Body of pancreas (tissue), 4 donors: ENCODE results near the gene LTB4R. TPM values are rescaled to one million over a fixed set of nuclear protein-coding genes. Genes with fewer than 3 reads are reported as not detected.

Source experiments
- ATAC-seq: fragments of 150-250 bp; one replicate; pipeline ENCODE4 v1.9.1; 2016
- DNase-seq, 4 donors: peaks; one replicate each; pipeline ENCODE4 v3.0.0-alpha.2; 2019
- H3K27ac ChIP-seq, 4 donors: fragments of 200-600 bp; sonication (generic); 1 replicate in 3 of 4; 2 replicates in 1 of 4; pipeline versions ENCODE4 v1.5.1 to v1.6.1; 2016 to 2019; ENCODE audit warnings: mild to moderate bottlenecking in 1 of 4, mixed read lengths in 1 of 4, moderate library complexity in 1 of 4
- H3K27me3 ChIP-seq, 2 donors: fragments of 200-600 bp; sonication (generic); one replicate each; pipeline ENCODE4 v1.6.0; 2016; ENCODE audit warnings: mild to moderate bottlenecking in 1 of 2
- H3K36me3 ChIP-seq, 2 donors: fragments of 200-600 bp; sonication (generic); replicated peaks in 1 of 2; 2 replicates each; pipeline ENCODE4 v1.5.1; 2016; ENCODE audit warnings: low read depth in 2 of 2; ENCODE audit not compliant: insufficient read depth in 1 of 2
- H3K4me1 ChIP-seq: fragments of 200-600 bp; sonication (generic); one replicate; pipeline ENCODE4 v1.6.0; 2016
- H3K4me3 ChIP-seq, 2 donors: fragments of 200-600 bp; sonication (generic); 1 replicate in 1 of 2; 2 replicates in 1 of 2; pipeline ENCODE4 v1.5.1; 2016 to 2019
- H3K9me3 ChIP-seq, 3 donors: fragments of 200-600 bp; sonication (generic); 1 replicate in 2 of 3; 2 replicates in 1 of 3; pipeline ENCODE4 v1.5.1; 2016
- CTCF ChIP-seq, 7 experiments: fragments of 450-650 bp in 4 of 7; fragments of 200-600 bp in 3 of 7; sonication (generic) in 3 of 7; IDR thresholded peaks; one replicate each; pipeline ENCODE4 v1.5.1; 2016 to 2019; ENCODE audit warnings: antibody characterized with exemption in 7 of 7
- POLR2A ChIP-seq, 3 donors: fragments of 450-650 bp; IDR thresholded peaks; one replicate each; pipeline ENCODE4 v1.6.1; 2016; ENCODE audit warnings: antibody characterized with exemption in 3 of 3, mild to moderate bottlenecking in 2 of 3
- WGBS, 2 donors: methylation state at CpG; one replicate each; pipeline ENCODE4 v1.1.5; 2017; 5-methylcytosine and 5-hydroxymethylcytosine counted together
- intact Hi-C: fragments of 100-400 bp; cut with DNase I; formaldehyde crosslinking; loops from one replicate; pipeline ENCODE4 v1.15.1; 2023
- total RNA-seq, 2 donors: library from RNA; depleted of rRNA; stranded (reverse); fragments of >200 nt; gene quantifications; one replicate each; pipeline ENCODE4 v1.1.0, GENCODE V29; 2016

Gene LTB4R
- total RNA-seq, 2 donors from 2014 or later = 3.6 to 9.1 TPM

GRCh38 chr14:24299255-24300191 lies 11.8 kb upstream of the LTB4R start, which contains the start of the genes DHRS1 and NOP9:
Gene DHRS1 (minus strand): TSS chr14:24299780. CDS start chr14:24299106, 674 bp downstream.
Gene NOP9 (plus strand): TSS chr14:24299850. CDS start chr14:24299955, 105 bp downstream.
- DNase-seq = peak; percentile 91 to 94 (median 93)
- WGBS, 2 donors = 0% methylated on average over 2 to 70 of the region's 75 CpGs
- peaks cover 6 to 24% of the 10 kb centered on the region in 2 donors for H3K36me3 ChIP-seq
- H3K9me3 ChIP-seq = no peaks in the 10 kb centered on the region
- peaks cover 45% of the 10 kb centered on the region for H3K4me1 ChIP-seq
- intact Hi-C loops = no loop called here
- TF ChIP-seq CTCF (IDR thresholded peaks at IDR 0.05) (peak in 2 of 7 experiments; percentile 12 to 16), POLR2A (IDR thresholded peaks at IDR 0.05) (peak in 2 of 3 donors; percentile 74 to 82)
- H3K27ac ChIP-seq = peak within 1 kb of the TSS; percentile 61 to 91 (median 85)
- no peaks in the 10 kb centered on the region for H3K27me3 ChIP-seq
- H3K4me3 ChIP-seq = peak within 1 kb of the TSS; percentile 89 to 95
- ATAC-seq = peak; percentile 95

- TF ChIP-seq CTCF (IDR thresholded peaks at IDR 0.05) = no peak
- no peak for TF ChIP-seq POLR2A (IDR thresholded peaks at IDR 0.05)
- intact Hi-C loops = no loop called here
- H3K4me1 ChIP-seq = peaks cover 45% of the 10 kb centered on the region
- DNase-seq (no peak), ATAC-seq (no peak)
- no peaks in the 10 kb centered on the region for H3K27me3 ChIP-seq
- peak overlapping the region; percentile 89 to 95 for H3K4me3 ChIP-seq
- H3K9me3 ChIP-seq = no peaks in the 10 kb centered on the region
- 19 to 20% methylated on average over 12 to 16 of the region's 16 CpGs for WGBS, 2 donors
- peak overlapping the region; percentile 61 to 91 (median 85) for H3K27ac ChIP-seq
- peaks cover 6 to 31% of the 10 kb centered on the region in 2 donors for H3K36me3 ChIP-seq
These were observed 10.8 kb upstream of the LTB4R start for GRCh38 chr14:24300326-24300980.

GRCh38 chr14:24304019-24304387 lies 7.3 kb upstream of the LTB4R start:
- H3K4me1 ChIP-seq = peaks cover 51% of the 10 kb centered on the region
- intact Hi-C loops = no loop called here
- TF ChIP-seq POLR2A (IDR thresholded peaks at IDR 0.05) = no peak
- no peaks in the 10 kb centered on the region for H3K27me3 ChIP-seq
- ATAC-seq = no peak
- H3K27ac ChIP-seq = no peak overlapping the region
- H3K36me3 ChIP-seq = peaks cover 6 to 35% of the 10 kb centered on the region in 2 donors
- no peaks in the 10 kb centered on the region for H3K9me3 ChIP-seq
- WGBS, 2 donors = 91 to 94% methylated on average over 8 to 11 of the region's 11 CpGs
- H3K4me3 ChIP-seq = no peak overlapping the region
- no peak for DNase-seq

GRCh38 chr14:24307156-24307574 lies 4.1 kb upstream of the LTB4R start:
- Histone ChIP-seq H3K27me3 (no peaks in the 10 kb centered on the region), H3K9me3 (no peaks in the 10 kb centered on the region), H3K4me1 (peaks cover 62% of the 10 kb centered on the region), H3K4me3 (no peak overlapping the region), H3K36me3 (peaks cover 6 to 32% of the 10 kb centered on the region in 2 donors), H3K27ac (peak overlapping the region; percentile 77 to 92 (median 82))
- intact Hi-C loops = no loop called here
- DNase-seq (peak in 1 of 4 donors; percentile 50), ATAC-seq (no peak)
- 74 to 75% methylated on average over 10 to 11 of the region's 11 CpGs for WGBS, 2 donors
- TF ChIP-seq POLR2A (IDR thresholded peaks at IDR 0.05) (no peak), CTCF (IDR thresholded peaks at IDR 0.05) (no peak)
